GM13976 (cell line): ENCODE results near the gene MYO9A.

ENCODE experiments used
- DNase-seq: peaks from one replicate; pipeline ENCODE4 v3.0.0; 2012; ENCODE audit warnings: low spot score
- in situ Hi-C: fragments of 300-500 bp; cut with MboI; formaldehyde crosslinking; loops from one replicate; pipeline ENCODE4 v1.12.0; 2022; ENCODE audit warnings: low sequenced_read_pairs, mixed read lengths, inconsistent platforms; ENCODE audit not compliant: unreplicated experiment
- TF ChIP-seq, protein P1 (sequence below): IDR thresholded peaks from 2 replicates; pipeline ENCODE4 v1.5.1; 2012; ENCODE audit warnings: borderline replicate concordance, mild to moderate bottlenecking; ENCODE audit not compliant: insufficient read depth; ENCODE audit errors: extremely low read depth, missing control alignments, control extremely low read depth

Gene MYO9A

DNA sequence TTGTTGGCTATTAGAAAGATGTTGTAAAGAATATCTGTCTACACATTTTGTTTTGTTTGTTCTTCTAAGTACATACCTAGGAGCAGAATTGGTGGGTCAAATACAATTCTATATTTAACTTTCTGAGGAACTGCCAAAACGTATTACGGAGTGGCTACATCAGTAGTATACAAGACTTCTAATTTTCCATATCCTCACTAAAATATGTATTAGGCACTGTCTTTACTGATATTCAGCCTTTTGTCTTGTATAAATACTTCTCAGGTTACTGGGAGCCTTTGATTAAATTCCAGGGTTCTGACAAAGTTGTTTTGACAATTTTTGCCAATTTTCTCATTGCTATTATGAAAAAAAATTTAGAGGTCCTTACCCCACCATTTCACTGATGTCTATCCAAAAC, 160.9 kb downstream of the MYO9A start:
- no peak for DNase-seq
- in situ Hi-C loops, result no loop called here
- TF ChIP-seq, protein P1, sequence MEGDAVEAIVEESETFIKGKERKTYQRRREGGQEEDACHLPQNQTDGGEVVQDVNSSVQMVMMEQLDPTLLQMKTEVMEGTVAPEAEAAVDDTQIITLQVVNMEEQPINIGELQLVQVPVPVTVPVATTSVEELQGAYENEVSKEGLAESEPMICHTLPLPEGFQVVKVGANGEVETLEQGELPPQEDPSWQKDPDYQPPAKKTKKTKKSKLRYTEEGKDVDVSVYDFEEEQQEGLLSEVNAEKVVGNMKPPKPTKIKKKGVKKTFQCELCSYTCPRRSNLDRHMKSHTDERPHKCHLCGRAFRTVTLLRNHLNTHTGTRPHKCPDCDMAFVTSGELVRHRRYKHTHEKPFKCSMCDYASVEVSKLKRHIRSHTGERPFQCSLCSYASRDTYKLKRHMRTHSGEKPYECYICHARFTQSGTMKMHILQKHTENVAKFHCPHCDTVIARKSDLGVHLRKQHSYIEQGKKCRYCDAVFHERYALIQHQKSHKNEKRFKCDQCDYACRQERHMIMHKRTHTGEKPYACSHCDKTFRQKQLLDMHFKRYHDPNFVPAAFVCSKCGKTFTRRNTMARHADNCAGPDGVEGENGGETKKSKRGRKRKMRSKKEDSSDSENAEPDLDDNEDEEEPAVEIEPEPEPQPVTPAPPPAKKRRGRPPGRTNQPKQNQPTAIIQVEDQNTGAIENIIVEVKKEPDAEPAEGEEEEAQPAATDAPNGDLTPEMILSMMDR, result no peak

DNA sequence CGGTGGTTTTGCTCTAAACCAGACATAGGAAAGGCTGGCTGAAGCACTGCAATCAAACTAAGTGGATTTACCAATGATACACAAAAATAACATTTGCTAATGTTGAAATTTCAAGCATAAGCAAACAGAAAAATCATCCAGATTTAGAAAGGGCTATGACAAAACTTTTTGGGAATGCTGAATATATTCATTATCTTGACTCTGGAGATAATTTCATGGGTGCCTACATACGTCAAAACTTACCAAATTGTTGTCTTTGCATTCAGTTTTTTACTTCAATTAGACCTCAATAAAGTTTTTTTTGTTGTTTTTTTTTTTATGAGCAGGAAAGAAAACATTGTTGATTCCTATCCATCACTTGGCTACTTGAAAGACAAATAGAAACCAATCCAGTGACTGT, 166.8 kb downstream of the MYO9A start:
- in situ Hi-C loops, result no loop called here
- DNase-seq, result no peak
- TF ChIP-seq, protein P1, result no peak

- in situ Hi-C loops, result no loop called here
- DNase-seq, result no peak
- TF ChIP-seq, protein P1, result no peak
Observed at GRCh38 chr15:71945012-71945411, 172.9 kb downstream of the MYO9A start.

GRCh38 chr15:71943806-71944205, 174.1 kb downstream of the MYO9A start:
- no peak for DNase-seq
- in situ Hi-C loops, result no loop called here
- TF ChIP-seq, protein P1, result no peak

DNA sequence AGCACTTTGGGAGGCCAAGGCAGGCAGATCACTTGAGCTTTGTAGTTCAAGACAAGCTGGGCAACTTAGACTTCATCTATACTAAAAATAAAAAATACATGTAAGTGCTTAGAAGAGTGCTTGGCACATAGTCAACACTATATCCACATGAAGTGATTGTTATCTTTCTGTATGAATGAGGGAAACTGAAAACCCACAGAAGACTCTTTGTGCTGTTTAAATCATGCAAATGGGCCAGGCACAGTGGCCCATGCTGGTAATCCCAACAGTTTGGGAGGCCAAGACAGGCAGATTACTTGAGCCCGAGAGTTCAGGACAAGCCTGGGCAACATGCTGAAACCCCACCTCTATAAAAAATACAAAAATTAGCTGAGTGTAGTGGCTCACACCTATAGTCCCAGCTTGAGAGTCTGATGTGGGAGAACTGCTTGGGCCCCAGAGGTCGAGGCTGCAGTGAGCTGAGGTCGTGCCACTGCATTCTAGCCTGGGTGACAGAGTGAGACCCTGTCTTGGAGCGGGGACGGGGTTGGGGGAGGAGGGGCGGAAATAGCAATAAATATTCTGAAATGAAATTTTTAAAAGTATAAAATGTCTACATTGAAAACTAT, 177.9 kb downstream of the MYO9A start:
- in situ Hi-C loops, result no loop called here
- no peak for DNase-seq
- TF ChIP-seq, protein P1, result no peak

GRCh38 chr15:71937650-71938311, 180.2 kb downstream of the MYO9A start:
- TF ChIP-seq, protein P1, result no peak
- in situ Hi-C loops, result no loop called here
- DNase-seq, result no peak

GRCh38 chr15:71934446-71934845, 183.5 kb downstream of the MYO9A start:
- TF ChIP-seq, protein P1, result no peak
- DNase-seq, result no peak
- in situ Hi-C loops, result no loop called here
